GM20000 (cell line): ENCODE results near the gene TNXB.

Experiments used
- DNase-seq: peaks from one replicate; pipeline ENCODE4 v3.0.0; 2012; ENCODE audit warnings: low spot score
- TF ChIP-seq, protein P1 (sequence below): IDR thresholded peaks from 2 replicates; pipeline ENCODE4 v1.5.1; 2012; ENCODE audit warnings: mild to moderate bottlenecking, control low read depth; ENCODE audit errors: extremely low read depth, missing control alignments

TNXB gene

DNA sequence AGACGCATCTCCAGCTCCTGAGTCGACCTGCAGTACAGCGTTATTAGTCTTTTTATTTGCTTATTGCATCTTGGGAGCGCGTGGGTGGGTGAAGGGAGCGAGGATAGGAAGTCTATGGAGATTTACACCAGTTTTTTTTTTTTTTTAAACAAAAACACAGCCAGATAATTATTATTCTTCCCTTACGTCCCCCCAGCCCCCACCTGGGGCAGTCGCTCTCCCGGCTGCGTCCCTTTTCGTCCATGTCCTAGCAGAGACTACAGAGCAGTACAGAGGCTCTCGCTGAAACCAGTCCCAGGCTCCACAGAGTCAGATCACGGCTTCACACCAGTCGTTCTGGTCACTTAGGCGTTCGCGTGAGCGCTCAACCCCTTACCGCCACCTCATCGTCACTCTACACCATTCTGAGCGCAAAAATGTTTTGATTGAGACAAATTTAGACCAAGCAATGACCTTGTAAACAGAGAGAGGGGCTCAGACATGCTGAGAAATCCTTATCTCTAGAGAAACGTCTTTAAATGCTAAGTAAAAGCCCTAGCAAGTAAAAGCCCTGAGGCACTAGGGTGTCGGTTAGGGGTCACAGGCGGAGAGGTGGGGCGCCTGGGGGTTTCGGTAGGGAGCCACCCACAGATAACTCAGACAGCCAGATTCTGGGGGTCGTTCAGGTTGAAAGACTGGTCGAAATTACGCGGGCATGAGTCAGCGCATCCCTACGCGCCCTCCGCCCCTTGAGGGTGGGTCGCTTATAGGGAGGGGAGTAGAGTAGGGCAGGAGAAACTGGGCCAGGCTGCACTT is 43.8 kb upstream of the TNXB start:
- DNase-seq: no peak
- TF ChIP-seq, protein P1, sequence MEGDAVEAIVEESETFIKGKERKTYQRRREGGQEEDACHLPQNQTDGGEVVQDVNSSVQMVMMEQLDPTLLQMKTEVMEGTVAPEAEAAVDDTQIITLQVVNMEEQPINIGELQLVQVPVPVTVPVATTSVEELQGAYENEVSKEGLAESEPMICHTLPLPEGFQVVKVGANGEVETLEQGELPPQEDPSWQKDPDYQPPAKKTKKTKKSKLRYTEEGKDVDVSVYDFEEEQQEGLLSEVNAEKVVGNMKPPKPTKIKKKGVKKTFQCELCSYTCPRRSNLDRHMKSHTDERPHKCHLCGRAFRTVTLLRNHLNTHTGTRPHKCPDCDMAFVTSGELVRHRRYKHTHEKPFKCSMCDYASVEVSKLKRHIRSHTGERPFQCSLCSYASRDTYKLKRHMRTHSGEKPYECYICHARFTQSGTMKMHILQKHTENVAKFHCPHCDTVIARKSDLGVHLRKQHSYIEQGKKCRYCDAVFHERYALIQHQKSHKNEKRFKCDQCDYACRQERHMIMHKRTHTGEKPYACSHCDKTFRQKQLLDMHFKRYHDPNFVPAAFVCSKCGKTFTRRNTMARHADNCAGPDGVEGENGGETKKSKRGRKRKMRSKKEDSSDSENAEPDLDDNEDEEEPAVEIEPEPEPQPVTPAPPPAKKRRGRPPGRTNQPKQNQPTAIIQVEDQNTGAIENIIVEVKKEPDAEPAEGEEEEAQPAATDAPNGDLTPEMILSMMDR: no peak

DNA sequence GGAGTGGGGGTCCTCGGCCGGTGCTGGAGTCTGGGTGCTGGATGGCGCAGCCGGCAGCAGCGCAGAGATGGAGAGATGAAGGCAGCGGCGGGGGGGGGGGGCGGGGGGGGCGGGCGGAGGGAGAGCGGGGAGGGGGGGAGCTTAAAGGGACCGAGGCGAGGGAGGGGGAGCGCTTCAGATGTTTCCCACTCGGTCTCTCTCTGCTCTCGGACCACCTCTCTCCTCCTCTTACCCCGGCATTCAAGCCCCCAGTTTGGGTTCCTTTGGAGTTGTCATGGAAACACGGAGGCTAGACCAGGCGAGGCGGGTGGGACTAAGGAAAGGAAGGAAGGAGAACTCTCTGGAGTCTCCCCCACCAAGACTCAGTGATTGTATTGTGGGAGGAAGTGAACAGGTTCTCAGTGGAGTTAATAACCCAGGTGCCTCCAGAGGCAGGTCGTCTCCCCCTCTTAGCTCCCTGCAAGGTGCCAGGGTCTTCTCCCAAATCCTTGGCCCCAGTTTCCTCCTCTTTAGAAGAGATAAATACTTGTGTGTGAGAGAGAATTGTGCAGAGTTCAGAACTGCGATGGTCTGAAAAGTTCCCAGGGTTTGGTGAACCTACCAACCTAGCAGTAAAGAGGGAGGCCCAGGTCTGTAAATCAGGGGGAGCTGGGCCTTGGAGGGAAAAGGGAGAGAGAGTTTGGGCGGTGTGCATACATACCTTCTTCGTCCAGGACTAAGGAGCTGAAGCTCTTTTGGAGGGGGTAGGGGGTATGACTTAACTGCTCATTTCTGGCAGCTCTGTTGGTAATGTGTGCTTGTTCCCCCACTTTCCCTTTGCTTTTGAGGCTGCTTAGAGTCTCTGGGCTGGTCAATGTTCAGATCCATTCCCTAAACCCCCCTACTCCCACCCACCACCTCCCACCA is 43.0 kb upstream of the TNXB start, which contains the start of gene PRRT1:
TSS of gene PRRT1 (minus strand) at position 77 of the 906 bp plus-strand sequence. CDS start 112 bp downstream, outside the sequence.
- no peak for DNase-seq
- TF ChIP-seq, protein P1: no peak

DNA sequence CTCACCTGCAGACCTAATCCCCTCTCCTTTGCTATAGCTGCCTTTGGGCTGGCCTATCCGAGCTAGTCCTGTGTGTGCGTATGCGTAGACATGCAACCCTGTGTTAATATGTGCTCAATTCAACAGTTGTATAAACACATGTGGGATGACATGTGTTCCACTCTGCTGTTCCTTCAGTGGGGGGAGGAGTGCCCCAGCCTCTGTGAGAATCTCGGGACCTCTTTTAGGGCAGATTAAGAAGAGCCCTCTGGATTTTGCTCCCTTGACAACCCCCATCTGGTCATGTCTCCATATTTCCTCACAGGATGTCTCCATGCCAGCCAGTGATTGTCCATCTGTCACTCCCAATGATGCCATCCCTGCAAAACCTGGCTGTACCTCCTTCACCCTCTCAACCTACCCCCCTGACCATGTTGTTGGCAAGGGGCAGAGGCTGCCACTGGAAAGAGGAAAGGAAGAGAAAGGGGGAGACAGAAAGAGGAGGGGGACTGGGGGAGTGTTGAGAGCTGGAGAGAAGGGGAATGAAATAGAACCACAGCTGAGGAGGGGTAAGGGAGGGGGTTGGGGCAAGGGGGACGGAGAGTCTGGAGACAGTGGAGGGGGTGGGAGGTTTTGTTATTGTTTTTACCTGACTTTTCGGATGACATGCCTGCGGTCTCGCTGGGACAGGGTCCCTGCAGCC is 42.2 kb upstream of the TNXB start:
- TF ChIP-seq, protein P1: no peak
- DNase-seq: no peak

DNA sequence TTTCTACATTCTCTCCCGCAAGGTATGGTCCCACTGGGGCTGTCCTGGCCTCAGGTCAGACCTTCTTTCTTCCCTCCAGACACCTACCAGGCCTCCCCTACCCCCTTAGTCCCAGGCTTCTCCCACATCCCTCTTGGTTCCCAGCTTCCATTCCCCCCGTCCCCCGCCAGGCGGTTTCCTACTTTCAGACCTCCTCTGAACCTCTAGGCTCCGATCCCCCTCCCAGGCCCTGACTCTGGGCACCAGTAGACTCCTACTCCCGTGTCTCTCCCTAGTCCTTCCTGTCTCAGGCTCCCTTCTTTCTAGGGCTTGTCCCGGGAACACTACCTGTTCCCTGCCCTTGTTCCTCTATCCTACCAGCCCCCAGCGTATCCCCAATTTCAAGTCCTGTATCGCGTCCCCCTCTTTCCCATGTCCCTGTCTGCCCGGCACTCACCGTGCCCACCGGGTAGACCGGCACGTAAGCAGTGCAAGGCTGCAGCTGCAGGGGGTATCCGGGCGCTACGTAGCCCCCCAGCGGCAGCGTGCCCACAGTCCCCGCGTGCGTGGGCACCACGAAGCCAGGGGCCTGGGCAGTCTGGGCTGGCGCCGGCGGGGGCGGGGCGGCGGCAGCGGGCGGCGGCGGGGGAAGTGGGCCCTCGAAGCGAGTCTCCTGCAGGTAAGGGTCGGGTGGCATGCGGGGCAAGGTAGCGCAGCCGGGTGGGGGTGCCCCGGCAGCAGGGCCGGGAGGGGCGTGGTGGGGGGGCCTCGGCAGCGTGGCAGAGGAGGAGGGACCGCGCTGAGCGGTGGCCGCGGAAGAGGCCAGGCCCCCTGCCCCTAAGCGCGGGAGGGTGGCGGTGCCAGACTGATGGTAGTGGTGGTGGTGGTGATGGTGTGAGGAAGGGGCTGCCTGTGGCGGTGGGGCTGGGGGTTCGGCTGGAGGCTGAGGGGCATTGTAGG is 41.1 kb upstream of the TNXB start:
- TF ChIP-seq, protein P1: no peak
- no peak for DNase-seq

DNA sequence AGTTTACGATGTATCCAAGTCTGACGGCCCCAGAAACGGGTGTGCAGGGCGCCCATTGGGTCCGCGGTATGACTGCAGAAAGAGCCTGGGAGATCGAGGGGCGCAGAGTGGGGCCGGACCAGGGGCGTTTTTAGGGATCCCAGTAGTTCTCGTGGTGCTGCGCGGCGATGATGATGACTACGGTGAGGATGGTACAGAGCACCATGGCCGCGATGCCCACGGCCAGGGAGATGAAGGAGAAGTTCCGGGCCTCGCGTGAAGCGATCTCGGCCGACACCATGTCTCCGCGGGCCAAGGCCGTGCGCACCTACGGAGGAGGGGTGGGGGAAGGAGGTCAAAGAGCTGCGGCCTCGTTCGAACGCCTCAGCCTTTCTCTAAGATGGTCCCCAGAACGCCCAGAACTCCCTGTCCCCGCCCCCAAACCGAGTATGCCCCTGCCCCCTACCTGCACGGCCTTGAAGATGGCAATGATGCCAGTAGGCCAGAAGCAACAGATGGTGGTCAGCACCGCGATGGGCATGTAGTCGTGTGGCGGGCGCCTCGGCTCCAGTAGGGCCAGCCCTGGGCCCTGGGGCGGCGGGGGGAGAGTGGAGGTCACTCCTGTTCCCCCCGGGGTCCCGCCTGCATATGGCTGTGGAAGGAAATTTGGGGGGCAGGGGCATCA is 40.1 kb upstream of the TNXB start:
- no peak for DNase-seq
- TF ChIP-seq, protein P1: no peak
